Measurements from ENCODE around the gene KRT8.
"Not testable (repeated sequence)": the region's sequence is repeated elsewhere in the genome, so short reads cannot be mapped to it uniquely, and the experiment has no call there.

KRT8 gene

DNA sequence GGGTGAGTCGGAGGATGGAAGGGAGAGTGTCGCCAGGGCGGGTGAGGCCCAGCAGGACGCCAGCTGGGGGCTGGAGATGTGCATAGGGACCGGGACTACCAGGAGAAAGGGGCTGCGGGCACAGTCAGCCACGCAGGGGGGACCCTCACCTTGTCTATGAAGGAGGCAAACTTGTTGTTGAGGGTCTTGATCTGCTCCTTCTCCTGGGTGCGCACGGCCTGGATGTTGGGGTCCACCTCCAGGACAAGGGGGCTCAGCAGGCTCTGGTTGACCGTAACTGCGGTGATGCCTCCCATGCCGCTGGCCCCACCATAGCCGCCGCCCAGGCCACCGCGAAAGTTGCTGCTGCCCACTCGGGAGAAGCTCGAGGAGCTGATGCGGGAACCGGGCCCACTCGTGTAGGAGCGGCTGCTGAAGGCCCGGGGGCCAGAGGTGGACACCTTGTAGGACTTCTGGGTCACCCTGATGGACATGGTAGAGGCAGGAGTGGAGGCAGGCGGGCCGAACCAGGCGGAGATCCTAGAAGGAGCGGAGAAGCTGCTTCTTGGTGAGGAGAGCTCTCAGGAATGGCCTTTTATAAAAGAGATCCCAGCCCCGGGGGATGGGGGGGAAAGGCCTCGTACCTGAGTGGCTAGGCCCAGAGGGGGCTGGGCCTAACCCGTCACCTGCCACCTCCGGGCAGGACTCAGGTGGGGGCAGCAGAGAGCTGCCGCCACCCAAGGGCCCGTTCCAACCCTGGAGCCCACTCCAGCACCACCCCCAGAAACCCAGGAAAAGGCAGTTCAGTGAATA, at the start of gene KRT8:
Gene KRT8 (minus strand): TSS at position 568 of the 792 bp plus-strand sequence. CDS start 95 bp downstream, at position 473.
- not testable (repeated sequence) for FAIRE-seq

DNA sequence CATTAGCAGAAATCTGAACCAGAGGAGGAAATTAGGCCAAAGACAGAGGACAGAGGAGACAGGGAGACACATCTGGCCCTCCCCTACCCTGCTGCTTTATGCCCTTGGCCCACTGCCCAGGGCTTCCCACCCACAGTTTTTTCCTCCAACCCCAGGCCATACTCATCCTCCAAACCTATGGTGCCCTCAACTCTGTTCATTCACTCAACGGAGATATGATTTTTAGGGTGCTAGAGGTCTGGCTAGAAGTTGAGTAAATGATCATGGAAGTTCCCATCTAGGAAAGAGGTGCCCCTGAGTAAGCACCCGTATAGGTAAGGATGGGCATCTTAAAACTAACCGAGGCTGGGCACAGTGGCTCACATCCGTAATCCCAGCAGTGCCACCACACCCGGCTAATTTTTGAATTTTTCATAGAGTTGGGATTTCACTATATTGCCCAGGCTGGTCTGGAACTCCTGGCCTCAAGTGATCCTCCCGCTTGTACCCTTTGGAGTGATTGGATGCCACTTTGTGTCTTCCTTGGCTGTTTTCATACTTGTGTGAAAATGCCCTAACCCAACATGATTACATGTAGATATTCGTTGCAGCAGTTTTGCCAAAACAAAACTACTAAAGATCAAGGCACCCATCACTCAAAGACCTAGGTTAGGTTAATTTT, 48.4 kb upstream of the KRT8 start:
- no peak for FAIRE-seq

DNA sequence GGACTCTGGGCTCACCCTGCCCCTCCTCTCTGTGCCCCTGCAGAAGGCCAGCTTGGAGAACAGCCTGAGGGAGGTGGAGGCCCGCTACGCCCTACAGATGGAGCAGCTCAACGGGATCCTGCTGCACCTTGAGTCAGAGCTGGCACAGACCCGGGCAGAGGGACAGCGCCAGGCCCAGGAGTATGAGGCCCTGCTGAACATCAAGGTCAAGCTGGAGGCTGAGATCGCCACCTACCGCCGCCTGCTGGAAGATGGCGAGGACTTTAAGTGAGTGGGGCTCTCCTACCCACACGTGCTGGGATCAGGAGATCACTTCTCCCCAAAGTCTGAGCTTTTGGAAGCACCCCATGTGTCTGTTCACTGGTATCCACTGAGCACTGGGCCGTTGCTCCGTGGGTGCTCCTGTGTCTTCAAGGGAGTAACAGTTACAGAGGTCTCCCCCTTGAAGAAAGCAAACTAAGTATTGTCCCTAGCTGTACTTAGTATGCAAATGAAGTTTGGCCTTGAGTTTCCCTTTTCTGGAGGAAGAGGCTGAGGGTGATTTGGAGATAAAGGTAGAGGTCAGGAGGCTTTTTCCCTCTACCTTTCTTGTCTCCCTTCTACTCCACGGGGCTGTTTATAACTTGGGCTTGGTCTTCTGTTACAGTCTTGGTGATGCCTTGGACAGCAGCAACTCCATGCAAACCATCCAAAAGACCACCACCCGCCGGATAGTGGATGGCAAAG, 47.4 kb upstream of the KRT8 start:
- no peak for FAIRE-seq

DNA sequence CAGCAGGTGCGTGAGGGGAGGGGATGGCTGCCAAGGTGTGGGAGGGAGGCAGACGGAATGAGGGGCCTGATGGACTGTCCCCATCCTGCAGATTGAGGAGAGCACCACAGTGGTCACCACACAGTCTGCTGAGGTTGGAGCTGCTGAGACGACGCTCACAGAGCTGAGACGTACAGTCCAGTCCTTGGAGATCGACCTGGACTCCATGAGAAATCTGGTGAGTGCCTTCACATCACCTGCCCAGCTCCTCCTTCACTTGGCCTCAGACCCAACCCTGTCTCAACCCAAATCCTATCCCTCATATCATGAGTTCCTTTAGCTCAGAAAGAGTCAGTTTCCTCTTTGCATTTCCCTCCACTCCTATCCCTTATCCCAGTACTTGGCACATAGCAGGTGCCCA, 46.8 kb upstream of the KRT8 start:
- FAIRE-seq: no peak

DNA sequence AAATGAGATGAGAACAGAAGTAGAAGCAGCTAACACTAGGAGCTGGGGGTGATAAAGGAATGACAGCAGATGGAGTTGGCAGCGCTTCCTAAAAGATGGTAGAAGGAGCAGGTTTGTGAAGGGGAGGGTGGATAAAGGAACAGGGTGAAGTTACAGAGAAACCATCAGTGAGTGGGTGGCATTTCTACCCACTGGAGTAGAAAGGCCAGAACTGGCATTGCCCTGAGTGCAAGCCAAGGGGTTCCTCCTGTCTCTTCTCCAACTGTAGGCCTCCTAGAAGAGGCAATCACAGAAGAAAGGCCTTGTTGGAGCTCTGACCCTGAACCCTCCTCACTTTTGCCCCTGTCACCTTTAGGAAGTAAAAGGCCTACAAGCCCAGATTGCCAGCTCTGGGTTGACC, 46.2 kb upstream of the KRT8 start:
- no peak for FAIRE-seq

DNA sequence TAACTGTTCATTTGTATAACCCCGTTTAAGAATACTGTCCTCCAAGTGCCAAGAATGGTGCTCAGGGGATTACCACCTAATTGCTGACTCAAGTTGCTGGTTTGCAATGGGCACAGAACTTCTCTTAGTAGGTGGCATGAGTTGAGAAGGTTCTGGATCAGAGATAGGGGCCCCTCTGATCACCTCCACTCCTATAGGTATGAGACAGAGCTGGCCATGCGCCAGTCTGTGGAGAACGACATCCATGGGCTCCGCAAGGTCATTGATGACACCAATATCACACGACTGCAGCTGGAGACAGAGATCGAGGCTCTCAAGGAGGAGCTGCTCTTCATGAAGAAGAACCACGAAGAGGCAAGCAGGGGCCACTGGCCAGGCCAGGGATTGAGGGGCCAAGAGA, 45.7 kb upstream of the KRT8 start:
- no peak for FAIRE-seq

DNA sequence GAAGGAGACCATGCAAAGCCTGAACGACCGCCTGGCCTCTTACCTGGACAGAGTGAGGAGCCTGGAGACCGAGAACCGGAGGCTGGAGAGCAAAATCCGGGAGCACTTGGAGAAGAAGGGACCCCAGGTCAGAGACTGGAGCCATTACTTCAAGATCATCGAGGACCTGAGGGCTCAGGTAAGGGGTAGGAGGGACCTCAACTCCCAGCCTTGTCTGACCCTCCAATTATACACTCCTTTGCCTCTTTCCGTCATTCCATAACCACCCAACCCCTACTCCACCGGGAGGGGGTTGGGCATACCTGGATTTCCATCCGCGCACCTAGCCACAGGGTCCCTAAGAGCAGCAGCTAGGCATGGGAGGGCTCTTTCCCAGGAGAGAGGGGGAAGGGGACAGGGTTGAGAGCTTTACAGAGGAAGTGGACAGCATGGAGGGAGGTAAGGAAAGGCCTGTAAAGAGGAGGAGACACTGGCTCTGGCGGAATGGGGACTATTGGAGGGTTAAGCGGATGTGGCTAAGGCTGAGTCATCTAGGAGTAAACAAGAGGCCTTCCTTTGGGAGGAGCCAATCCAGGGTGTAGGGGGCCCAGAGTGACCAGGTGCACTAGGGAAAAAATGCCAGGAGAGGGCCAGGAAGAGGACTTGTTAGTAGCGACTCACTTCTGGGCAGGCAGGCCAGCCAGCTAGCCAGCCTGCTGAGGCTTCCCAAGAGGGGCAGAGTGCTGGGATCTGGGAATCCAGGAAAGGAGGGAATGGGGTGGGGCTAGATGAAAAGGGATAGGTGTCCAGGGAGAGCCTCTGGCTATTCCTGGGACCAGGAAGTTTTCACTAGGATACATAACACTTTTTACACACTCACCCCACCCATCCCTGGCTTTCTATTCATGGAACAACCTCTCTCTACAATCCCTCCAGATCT, 44.8 kb upstream of the KRT8 start:
- FAIRE-seq: no peak

DNA sequence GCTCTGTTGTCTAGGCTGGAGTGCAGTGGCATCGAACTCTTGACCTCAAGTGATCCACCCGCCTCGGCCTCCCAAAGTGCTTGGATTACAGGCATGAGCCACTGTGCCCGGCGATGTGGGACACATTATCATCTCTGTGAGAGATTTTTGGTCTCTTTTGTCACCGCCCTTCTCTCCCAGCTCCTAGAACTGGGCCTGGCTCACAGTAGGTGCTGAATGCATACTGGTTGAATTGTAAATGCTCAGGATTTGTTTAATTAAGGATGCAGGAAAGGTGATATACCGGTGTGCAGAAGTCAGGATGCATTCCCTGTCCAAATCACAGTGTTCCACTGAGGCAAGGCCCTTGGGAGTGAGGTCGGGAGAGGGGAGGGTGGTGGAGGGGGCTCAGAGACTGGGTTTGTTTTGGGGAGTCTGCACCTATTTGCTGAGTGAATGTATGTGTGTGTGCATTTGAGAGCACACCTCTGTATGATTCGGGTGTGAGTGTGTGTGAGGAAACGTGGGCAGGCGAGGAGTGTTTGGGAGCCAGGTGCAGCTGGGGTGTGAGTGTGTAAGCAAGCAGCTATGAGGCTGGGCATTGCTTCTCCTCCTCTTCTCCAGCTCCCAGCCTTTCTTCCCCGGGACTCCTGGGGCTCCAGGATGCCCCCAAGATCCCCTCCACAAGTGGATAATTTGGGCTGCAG, 43.0 kb upstream of the KRT8 start:
- no peak for FAIRE-seq

DNA sequence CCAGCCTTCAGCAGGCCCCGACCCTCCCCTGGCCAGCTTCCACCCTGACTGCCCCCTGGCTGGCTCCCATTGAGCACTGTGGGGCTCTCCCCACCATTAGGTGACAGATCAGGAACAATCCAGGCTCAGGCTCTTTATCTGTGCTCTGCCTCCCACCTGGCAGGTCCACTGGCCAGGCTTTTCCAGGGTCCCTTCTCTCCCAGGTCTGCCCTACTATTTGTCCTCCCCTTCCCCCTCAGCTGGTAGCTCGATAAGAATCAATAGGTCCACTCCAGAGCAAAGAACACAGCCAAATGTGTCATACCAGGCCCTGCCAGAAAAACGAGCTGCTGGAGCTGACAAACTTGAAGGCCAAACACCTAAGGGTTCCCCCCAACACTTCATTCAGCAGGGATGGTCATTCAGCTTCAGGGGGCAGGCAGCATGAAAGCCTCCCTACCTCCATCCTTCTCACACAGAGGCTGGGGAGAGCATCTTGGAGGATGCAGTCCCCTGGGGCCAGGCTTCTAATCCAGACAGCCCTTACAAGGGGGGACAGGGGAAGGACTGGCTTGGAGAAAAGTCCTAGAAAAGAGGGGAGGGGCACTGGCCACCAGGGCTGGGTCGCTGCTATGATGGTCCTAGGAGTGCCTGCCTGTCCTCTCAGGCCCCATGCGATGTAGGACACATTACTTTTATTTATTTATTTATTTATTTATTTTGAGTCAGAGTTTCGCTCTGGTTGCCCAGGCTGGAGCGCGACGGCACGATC, 42.1 kb upstream of the KRT8 start:
- no peak for FAIRE-seq

DNA sequence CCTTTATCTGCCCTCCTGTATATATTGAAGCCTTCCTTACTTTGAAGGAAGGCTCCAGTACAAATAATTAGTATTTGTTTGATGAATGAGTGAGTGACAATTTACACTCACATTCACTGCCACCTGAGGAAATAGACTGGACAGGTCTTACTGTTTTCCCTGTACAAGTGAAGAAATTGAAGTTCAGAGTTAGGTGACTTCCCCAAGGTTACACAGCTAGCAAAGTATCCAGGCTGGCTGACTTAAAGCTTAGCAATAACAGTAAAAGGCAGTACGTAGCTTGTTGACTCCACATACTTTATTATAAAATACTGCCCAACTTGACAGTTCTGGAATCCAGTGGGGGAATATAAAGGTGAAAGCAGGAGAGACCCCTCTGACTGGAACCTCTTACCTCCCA, 41.5 kb upstream of the KRT8 start:
- no peak for FAIRE-seq

DNA sequence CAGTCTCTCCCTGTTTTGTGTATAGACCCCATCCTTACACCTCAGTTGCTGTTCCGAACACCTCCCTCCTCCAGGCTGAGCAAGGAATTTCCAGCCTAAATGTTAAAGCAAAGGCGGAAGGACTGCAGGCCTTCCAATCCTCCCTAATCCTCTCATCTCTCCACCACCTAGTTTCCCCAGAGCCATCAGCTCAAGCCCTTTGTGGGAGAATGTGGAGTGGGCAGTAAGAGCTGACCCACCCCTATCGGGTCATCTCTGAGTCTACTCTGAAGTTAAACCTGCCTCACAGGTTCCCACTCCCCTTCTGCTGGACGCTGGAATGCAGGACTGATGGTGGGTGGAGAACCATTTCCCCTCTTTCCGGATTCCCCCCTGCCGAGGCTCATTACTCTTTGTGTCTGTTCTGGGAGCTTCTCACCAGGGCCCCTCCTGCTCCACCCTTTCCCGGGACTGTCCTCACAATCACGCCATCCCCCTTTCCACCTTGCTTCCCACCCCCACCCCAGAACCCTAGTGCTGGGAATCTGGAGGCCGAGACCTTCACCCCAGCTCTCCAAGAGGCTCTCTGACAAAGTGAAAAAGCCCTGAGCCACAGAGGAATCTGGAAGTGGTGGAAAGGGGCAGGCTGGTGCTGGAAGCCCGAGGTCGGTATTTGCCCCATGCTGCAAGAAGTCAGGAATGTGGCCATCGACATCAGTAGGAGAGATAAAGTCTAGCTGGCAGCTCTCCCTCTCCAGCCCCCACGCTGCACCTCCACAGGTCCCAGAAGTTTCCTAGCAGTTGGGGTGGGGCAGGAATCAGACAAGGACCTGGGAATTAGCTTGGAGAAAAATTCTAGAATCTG, 40.7 kb upstream of the KRT8 start:
- FAIRE-seq: no peak

DNA sequence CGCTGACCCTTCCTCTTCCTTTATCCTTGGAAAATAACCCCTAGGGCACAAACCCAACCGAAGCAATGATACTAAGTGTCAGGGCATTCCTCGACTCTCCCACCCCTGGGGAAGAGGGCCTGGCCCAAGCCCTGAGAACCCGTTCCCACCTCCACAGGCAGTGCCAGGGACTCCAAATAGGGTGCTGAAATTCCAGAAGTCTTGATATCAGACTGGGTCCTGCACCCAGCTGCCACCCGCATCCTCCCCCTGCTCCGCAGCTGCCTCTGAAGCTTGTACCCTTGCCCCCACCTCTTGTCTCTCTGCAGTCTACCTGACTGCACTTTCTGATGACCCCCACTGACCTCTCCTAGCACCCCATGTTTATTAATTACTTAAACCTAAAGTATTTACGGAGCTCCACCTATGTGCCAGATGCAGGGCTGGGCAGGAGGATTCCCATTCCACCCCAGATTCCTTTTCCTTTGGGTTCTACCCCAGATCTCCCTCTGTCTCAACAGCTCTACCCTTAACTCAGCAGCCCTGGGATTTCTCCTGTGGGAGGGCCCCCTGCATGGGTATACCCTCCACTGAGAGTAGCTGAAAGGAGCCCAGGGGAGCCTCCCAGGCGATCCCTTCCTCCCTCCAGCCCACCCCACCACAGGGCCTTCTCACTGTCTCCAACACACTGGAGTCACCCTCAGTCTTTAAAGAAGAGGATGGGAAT, 40.0 kb upstream of the KRT8 start:
- no peak for FAIRE-seq

DNA sequence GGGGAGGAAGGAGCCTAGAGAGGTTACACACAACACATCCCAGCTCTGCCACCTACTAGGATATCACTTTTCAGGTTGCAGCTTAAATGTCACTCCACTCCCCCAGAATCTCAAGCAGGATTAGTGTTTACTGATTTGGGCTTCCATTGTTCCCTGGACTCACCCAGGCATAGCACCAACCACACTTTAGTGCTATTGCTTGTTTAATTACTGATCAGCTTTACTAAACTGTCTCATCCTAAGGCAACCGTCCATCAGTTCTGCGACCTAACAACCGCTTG, 38.0 kb upstream of the KRT8 start:
- FAIRE-seq: no peak

DNA sequence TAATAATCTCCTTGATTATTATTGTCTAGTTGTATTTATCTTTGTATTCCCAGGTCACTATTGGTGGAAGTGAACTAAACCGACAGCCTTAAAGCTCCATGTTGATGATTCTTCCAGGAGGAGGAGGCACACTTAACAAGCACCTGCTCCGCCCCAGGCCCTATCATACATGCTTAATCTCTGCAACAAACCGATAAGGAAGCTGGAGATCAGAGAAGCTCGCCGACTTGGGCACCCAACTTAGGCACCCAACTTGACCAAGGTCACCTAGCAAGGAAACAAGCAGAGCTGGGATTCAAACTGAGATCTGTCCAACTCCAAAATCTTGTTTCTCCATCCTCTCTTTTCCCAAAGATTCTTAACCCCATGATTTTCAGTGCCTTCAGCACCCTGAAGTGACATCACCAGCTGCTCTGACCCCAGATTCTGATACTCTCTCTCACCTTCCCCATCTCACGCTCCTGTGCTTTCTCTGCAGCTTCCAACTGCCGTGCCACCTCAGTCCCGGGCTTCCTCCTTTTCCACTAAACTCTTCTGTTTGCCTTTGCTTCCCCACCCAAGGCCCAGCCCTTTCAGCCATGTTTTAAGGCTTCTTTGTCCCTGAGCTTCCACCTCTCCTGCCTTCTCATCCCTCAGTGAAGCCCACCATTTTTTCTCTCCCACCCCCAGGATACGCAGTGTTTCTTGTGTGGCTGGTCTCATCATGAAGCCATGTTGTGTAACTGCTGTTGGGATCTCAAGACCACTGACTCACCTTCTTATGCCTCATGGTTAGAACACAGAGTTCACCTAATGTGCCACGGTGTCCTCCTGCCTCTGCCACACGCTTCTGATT, 37.4 kb upstream of the KRT8 start:
- FAIRE-seq: no peak

DNA sequence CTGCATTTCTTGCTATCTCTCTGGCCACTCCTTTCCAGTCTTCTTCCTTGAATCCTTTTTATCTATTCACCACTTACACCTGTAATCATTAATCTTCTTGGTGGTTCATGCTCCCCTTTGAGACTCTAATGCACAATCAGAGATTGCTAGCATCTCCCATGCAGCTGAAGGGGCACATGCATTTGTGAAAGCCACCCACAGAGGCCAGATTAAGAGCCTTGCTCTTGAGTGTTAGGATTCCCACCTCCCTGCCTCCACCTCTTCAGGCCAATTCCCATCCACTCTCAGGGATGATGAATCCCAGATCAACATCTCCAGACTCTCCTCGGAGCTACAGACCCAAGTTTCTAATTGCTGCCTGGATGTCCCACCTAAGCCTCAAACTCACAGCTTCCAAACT, 24.7 kb upstream of the KRT8 start:
- FAIRE-seq: no peak

DNA sequence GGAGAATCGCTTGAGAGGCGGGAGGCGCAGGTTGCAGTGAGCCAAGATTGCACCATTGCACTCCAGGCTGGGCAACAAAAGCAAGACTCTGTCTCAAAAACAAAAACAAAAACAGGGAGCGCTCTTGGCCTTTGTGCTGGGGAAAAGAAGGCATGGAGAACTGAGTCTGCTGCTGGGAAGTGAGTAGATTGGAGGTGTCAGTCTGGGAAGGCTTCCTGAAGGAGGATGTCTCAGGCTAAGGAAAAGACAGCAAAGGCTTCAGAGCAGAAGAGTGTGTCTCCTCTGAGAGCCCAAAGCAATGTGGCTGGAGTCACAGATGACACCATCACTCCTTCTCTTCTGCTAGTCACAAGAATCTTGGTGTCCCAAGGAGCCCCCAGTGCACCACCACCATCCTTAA, 23.1 kb upstream of the KRT8 start:
- FAIRE-seq: no peak

DNA sequence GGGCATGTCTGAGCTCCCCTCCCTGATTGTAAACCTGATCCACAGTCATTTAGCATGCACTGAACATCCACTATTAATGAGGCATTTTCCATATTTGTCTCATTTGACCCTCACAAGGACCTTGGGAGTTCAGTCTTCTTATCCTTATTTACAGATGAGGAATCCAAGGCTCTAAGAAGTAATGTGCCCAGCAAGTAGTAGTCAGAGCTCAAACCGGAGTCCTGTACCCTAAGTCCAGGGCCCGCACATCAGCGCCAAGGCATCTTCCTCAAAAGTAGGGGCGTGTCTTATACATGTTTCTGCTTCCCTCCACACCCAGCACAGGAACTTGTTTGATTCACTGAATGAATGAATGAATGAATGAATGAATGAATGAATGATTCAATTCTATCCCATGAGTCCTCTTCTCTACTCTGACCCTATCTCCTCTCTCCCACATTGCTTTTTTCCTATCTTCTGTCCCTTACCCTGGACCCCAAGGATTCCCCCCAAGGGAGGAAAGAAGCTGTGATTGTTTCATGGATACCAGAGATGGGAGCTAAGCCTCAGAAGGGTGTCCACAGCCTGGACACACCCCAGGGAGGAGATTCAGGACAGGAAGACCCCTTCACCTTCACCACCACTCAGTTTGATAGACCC, 21.8 kb upstream of the KRT8 start:
- FAIRE-seq: no peak

DNA sequence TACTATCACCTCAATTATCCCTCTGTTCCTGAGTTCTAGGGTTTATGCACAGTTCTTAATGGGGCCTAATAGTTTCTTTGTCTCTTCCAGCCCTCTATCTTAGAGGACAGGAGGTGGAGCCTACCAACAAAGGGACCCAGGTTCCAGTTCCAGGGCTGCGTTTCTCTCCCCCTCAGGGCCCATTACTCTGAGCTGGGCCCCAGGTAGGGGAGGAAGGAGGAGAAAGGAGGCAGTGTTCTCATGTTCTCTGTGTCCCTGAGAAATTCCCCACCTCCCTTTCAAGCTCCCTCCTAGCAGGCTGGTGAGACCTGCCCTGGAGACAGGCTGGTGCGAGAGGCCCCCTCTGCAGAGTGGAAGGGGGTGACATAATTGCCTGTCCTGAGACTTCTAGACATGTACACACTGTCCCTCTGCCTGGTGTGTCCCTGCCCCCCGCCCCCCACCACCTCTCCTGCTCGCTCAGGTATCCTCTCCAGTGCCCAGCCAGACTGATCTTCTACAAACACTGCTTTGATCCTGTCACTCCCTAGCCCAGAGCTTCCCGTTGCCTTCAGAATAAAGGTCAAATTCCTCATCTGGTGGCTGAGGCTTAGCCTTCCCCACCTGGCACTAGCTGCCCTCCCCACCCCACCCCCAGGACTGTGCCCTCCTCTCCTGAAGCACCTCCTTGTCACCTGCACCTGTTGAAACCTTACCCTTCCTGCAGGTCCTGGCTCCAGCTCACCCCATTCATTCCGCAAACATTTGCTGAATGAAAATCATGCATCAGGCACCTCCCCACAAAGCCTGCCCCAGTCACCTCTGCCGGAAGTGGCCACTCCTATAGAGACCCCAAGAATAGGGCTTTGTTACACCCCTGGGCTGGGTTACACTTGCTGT, 21.1 kb upstream of the KRT8 start:
- FAIRE-seq: no peak
